ENCODE measurements around the gene STXBP5. TPM values are rescaled to one million over a fixed set of nuclear protein-coding genes. Genes with fewer than 3 reads are reported as not detected.

The STXBP5 gene
- total RNA-seq, 3 donors from 2014 or later = 42.0 to 71.1 (median 47.8) TPM

DNA sequence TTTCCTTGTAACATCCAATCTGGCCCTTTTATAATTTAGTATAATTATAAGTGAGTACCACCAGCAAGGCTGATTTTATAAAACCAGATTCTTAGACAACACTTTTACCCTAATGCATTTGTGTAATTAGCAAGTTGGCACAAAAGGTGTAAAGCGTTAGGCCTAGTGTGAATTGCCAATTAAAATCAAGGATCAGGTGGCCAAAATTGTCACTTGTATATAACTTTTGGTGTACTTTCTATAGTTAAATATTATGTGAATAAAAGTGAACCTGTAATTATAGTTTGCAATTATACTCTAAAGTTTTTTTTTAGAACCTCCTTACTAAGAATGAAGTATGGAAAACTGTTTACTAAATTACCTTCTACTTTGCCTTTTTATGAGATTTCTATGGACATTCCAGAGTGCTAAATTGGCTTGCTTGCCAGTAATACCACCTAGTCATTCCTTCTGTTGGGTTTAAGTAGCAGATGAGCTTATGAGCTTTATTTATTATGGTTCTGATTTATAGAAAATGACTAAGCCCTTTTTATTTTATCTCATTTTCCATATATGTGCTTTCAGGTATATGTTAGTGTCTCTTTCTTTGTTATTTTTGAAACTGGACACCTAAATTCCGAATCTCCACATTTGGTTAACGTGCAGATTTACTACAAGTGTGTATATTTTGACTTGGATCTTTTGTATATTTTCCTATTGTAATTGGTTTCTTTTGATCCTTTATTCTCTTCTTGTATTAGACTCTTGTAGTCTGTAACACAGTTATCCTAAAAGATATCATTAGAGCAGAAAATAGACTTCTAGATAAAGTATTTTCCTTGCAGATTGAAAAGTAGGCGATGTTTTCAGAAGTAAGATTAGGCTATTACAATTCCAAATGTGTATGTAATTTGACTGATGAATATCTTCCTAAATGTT lies 3.9 kb downstream of the STXBP5 start:
- no peak for ATAC-seq
- Histone ChIP-seq H3K9me3 (no peaks in the 10 kb centered on the region), H3K36me3 (ENCODE audit: low read depth) (no peaks in the 10 kb centered on the region), H3K4me1 (ENCODE audit: low read depth) (no peaks in the 10 kb centered on the region), H3K4me3 (no peak overlapping the region)
- intact Hi-C loops (cut with DNase I, micrococcal nuclease) = no loop called here
- no peak for DNase-seq
- TF ChIP-seq, protein P1, sequence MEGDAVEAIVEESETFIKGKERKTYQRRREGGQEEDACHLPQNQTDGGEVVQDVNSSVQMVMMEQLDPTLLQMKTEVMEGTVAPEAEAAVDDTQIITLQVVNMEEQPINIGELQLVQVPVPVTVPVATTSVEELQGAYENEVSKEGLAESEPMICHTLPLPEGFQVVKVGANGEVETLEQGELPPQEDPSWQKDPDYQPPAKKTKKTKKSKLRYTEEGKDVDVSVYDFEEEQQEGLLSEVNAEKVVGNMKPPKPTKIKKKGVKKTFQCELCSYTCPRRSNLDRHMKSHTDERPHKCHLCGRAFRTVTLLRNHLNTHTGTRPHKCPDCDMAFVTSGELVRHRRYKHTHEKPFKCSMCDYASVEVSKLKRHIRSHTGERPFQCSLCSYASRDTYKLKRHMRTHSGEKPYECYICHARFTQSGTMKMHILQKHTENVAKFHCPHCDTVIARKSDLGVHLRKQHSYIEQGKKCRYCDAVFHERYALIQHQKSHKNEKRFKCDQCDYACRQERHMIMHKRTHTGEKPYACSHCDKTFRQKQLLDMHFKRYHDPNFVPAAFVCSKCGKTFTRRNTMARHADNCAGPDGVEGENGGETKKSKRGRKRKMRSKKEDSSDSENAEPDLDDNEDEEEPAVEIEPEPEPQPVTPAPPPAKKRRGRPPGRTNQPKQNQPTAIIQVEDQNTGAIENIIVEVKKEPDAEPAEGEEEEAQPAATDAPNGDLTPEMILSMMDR (IDR thresholded peaks at IDR 0.05) = no peak

DNA sequence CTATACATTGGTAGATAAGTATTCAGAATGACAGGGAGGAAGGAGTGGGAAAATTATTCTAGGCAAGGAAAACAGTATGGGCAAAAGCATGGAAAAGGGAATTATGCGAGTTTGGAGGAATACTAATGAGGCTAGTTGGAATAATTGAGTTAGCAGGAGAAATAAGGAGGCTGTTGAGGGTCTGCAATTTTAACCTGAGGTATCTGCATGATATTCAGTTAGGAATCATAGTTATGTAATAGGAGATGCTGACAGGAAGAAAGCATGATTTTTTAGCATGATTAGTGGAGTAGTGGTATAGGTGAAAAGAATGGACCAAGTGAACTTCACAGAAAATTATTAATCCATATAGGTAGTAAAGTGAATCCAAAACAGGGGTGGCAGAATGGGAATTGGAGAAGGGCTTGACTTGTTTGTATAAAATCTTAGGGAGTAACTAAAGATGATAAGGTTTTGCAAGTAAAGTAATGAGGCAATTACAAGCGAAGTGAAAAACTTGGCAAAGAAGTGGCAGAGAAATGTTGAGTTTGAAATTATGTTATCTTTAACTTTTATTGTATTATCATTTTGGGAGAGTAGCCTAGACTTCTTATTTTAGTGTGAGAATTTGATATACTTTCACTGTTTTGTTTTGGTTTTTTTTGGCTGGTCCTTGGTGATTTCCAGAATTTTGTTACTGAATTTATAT lies 5.7 kb downstream of the STXBP5 start:
- TF ChIP-seq, protein P1 (IDR thresholded peaks at IDR 0.05) = no peak
- ATAC-seq = no peak
- DNase-seq = no peak
- intact Hi-C loops (cut with DNase I, micrococcal nuclease) = no loop called here
- no peaks in the 10 kb centered on the region for H3K9me3 ChIP-seq
- H3K4me3 ChIP-seq = no peak overlapping the region
- H3K36me3 ChIP-seq (ENCODE audit: low read depth) = no peaks in the 10 kb centered on the region
- H3K4me1 ChIP-seq (ENCODE audit: low read depth) = no peaks in the 10 kb centered on the region

DNA sequence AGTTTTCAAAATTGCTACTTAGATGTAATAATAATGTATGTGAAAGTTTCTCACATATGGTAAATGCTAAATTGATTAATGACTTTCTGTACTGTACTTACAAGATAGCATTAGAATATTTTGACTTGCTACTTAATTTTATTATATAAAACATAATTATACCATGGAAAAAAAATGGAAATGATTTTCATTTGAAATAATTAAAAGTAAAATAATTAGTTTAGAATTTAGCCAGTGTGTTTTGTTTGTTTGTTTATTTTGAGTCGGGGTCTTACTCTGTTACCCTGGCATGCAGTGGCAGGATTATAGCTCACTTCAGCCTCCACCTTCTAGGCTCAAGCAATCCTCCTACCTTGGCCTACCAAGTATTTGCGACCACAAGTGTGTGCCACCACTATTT lies 7.1 kb downstream of the STXBP5 start:
- intact Hi-C loops (cut with DNase I, micrococcal nuclease) = no loop called here
- H3K36me3 ChIP-seq (ENCODE audit: low read depth) = no peaks in the 10 kb centered on the region
- H3K4me3 ChIP-seq = no peak overlapping the region
- TF ChIP-seq, protein P1 (IDR thresholded peaks at IDR 0.05) = no peak
- H3K4me1 ChIP-seq (ENCODE audit: low read depth) = no peaks in the 10 kb centered on the region
- ATAC-seq (no peak), DNase-seq (no peak)
- H3K9me3 ChIP-seq = no peaks in the 10 kb centered on the region

DNA sequence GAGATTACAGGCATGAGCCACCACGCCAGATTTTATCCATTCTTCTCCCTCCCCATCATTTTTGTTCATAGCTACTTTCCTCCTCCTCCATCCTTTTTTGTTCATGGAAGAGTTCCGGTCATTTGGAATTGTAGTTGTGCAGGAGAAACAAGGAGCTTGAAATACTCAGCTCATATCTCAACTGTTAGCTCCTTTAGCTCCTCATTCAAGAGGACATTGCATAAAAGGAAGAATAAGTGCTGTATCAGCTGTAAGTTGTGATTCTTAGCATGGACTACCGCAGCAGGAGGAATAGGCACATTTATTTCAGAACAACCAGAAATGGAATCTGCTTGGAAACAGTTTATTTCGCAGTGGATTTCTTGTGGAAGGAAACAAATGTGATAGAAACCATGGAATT lies 7.6 kb downstream of the STXBP5 start:
- DNase-seq (no peak), ATAC-seq (no peak)
- Histone ChIP-seq H3K4me3 (no peak overlapping the region), H3K36me3 (ENCODE audit: low read depth) (no peaks in the 10 kb centered on the region), H3K4me1 (ENCODE audit: low read depth) (no peaks in the 10 kb centered on the region), H3K9me3 (no peaks in the 10 kb centered on the region)
- intact Hi-C loops (cut with DNase I, micrococcal nuclease) = no loop called here
- TF ChIP-seq, protein P1 (IDR thresholded peaks at IDR 0.05) = no peak

DNA sequence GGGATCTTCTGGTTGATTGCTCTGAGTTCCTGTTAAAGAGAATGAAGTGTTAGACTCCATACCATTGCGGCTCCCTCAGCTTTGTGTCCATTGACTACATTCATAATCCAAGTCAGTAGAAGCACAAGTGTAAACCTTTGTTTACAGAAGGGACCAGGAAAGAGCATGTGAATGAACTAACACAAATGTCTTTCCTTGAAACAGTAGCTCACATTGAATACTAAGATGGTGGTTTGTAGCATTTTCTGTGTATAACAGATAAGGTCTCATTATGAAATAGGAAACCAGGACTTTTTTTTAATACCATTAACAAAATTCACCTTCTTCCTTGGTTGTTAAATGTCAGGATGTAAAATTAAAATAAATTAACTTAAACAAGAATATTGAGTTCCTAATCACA lies 8.4 kb downstream of the STXBP5 start:
- peaks cover 1% of the 10 kb centered on the region for H3K4me1 ChIP-seq (ENCODE audit: low read depth)
- ATAC-seq = no peak

More for the DNA sequence above, 8.4 kb downstream of the STXBP5 start:
- intact Hi-C loops (cut with DNase I, micrococcal nuclease) = no loop called here
- H3K36me3 ChIP-seq (ENCODE audit: low read depth) = no peaks in the 10 kb centered on the region
- TF ChIP-seq, protein P1 (IDR thresholded peaks at IDR 0.05) = no peak
- no peak for DNase-seq
- no peaks in the 10 kb centered on the region for H3K9me3 ChIP-seq
- no peak overlapping the region for H3K4me3 ChIP-seq

Measured in mucosa of descending colon (tissue), 3 donors.